ENCODE measurements around the gene NUMA1.

DNA sequence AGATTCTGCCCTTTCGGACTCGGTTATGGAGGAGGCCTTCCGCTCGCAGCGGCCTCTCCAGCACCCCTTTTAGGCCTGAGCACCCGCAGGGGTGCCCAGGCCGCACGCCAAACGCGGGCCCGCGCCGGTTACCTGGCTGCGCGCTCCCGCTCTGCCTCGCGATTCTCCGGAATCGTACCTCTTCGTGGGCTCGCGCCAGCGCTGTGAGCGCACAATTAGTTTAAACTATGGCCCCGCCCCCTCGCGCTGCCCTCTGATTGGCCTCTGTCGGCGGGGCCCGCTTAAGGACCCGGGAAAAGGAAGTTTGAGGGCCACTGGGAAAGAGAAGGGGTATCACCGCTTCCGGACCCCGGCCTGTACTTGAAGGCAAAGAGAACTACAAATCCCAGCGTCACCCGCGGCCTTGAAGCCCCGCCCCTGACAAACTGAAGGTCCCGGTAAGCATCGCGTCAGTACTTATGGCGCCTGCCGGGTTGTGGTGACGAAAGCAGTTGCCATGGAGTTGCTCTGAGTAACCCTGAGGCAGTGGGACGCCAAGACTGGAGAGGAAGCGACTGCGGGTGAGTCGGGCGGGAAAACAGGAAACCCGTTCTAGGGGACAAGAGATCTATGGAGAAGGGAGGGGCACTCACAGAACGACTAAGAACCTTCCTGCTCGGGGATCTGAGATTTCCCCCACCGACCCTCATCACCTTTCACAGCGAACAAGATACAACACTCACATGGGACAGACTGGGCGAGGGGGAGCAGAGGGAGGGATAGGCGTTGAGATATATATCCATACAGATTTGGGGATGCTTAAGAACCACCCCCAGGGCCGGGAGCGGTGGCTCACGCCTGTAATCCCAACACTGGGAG, at the start of gene NUMA1, which contains the start of gene LRRC51:
- TF ChIP-seq CTCF (IDR thresholded peaks at IDR 0.05; ENCODE audit: low read depth, low read length, missing input control): no peak
- peak; percentile 78 for TF ChIP-seq SP1 (IDR thresholded peaks at IDR 0.05)
- TF ChIP-seq MAX (IDR thresholded peaks at IDR 0.05): peak; percentile 68
- TF ChIP-seq RAD21 (IDR thresholded peaks at IDR 0.05): peak; percentile 20 to 44
- peak; percentile 44 for TF ChIP-seq ATF3 (IDR thresholded peaks at IDR 0.05)
- peak; percentile 22 to 58 for TF ChIP-seq RXRA (IDR thresholded peaks at IDR 0.05)
- peak; percentile 8 for TF ChIP-seq FOXA1 (IDR thresholded peaks at IDR 0.05)
- no peak for TF ChIP-seq HNF4G (IDR thresholded peaks at IDR 0.05)
- TF ChIP-seq, protein P1, sequence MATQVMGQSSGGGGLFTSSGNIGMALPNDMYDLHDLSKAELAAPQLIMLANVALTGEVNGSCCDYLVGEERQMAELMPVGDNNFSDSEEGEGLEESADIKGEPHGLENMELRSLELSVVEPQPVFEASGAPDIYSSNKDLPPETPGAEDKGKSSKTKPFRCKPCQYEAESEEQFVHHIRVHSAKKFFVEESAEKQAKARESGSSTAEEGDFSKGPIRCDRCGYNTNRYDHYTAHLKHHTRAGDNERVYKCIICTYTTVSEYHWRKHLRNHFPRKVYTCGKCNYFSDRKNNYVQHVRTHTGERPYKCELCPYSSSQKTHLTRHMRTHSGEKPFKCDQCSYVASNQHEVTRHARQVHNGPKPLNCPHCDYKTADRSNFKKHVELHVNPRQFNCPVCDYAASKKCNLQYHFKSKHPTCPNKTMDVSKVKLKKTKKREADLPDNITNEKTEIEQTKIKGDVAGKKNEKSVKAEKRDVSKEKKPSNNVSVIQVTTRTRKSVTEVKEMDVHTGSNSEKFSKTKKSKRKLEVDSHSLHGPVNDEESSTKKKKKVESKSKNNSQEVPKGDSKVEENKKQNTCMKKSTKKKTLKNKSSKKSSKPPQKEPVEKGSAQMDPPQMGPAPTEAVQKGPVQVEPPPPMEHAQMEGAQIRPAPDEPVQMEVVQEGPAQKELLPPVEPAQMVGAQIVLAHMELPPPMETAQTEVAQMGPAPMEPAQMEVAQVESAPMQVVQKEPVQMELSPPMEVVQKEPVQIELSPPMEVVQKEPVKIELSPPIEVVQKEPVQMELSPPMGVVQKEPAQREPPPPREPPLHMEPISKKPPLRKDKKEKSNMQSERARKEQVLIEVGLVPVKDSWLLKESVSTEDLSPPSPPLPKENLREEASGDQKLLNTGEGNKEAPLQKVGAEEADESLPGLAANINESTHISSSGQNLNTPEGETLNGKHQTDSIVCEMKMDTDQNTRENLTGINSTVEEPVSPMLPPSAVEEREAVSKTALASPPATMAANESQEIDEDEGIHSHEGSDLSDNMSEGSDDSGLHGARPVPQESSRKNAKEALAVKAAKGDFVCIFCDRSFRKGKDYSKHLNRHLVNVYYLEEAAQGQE (IDR thresholded peaks at IDR 0.05): peak; percentile 77
- TF ChIP-seq YY1 (IDR thresholded peaks at IDR 0.05): peak; percentile 97
- peak; percentile 16 for TF ChIP-seq TAF1 (conservative IDR thresholded peaks at IDR 0.05)
- peak; percentile 92 for TF ChIP-seq ZBTB33 (IDR thresholded peaks at IDR 0.05)
- peak; percentile 69 for TF ChIP-seq NR2F2 (IDR thresholded peaks at IDR 0.05)

Measured in liver (tissue), 3 donors.